ENCODE measurements around the gene PROK2.

The PROK2 gene

GRCh38 chr3:71723452-71724170, 61.3 kb downstream of the PROK2 start:
- no peaks in the 10 kb centered on the region for H3K79me2 ChIP-seq (ENCODE audit: control insufficient read depth, insufficient read depth, low read length, unreplicated experiment)
- H3K27me3 ChIP-seq (ENCODE audit: insufficient read depth, low read length), result peaks cover 69% of the 10 kb centered on the region
- H3K4me1 ChIP-seq (ENCODE audit: control insufficient read depth, insufficient read depth, low read length, unreplicated experiment), result peaks cover 3% of the 10 kb centered on the region
- no peak overlapping the region for H3K27ac ChIP-seq (ENCODE audit: low read depth, low read length)
- no peaks in the 10 kb centered on the region for H3K36me3 ChIP-seq (ENCODE audit: insufficient read depth, low read length)
- H2AFZ ChIP-seq (ENCODE audit: low read length, unreplicated experiment), result no peak overlapping the region
- H3K4me3 ChIP-seq (ENCODE audit: low read depth, low read length), result peak overlapping the region; percentile 88

DNA sequence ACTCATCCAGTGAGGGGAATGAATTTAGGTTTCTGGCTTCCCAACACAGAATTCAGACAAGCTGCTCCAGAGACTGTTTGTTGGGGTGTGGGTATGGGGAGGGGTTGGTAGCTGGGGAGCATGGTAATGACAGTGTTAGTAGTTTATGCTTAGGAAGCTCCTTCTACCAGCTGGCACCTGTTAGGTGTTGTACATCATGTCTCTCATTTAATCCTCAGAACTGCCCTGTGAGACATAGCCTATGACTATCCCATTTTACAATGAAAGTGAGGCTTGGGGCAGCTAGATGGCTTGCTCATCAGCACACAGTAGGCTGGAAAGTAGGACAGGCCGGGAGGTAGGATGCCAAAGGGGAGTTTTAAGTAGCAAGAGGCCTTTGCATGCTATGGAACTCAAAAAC, 62.3 kb downstream of the PROK2 start:
- Histone ChIP-seq H3K27ac (ENCODE audit: low read depth, low read length) (no peak overlapping the region), H3K27me3 (ENCODE audit: insufficient read depth, low read length) (peaks cover 70% of the 10 kb centered on the region), H2AFZ (ENCODE audit: low read length, unreplicated experiment) (no peak overlapping the region), H3K4me1 (ENCODE audit: control insufficient read depth, insufficient read depth, low read length, unreplicated experiment) (peaks cover 3% of the 10 kb centered on the region), H3K4me3 (ENCODE audit: low read depth, low read length) (no peak overlapping the region), H3K79me2 (ENCODE audit: control insufficient read depth, insufficient read depth, low read length, unreplicated experiment) (no peaks in the 10 kb centered on the region), H3K36me3 (ENCODE audit: insufficient read depth, low read length) (no peaks in the 10 kb centered on the region)

Data from ACC112 (cell line).